Adrenal gland (tissue), 5 donors: ENCODE data around the gene CYP2A7.

Experiments used
- CTCF ChIP-seq, 6 experiments: fragments of 450-650 bp in 4 of 6; fragments of 200-600 bp in 2 of 6; sonication (generic) in 1 of 6; IDR thresholded peaks; 1 replicate in 5 of 6; 2 replicates in 1 of 6; pipeline versions ENCODE4 v1.5.1 to v1.8.0; 2016 to 2021; ENCODE audit warnings: antibody characterized with exemption in 6 of 6, mild to moderate bottlenecking in 2 of 6, moderate library complexity in 1 of 6
- POLR2A ChIP-seq, 2 donors: fragments of 450-650 bp; IDR thresholded peaks; one replicate each; pipeline ENCODE4 v1.6.1; 2017; ENCODE audit warnings: antibody characterized with exemption in 2 of 2, mild to moderate bottlenecking in 2 of 2, moderate library complexity in 1 of 2
- donor health status: DM: no; HTN: no; CAD: no.

GRCh38 chr19:40827386-40828247 is 54.4 kb downstream of the CYP2A7 start:
- TF ChIP-seq POLR2A (IDR thresholded peaks at IDR 0.05) (no peak), CTCF (IDR thresholded peaks at IDR 0.05) (no peak)
